HepG2 (cell line): Measurements from ENCODE around the gene EPB41L2. TPM values are rescaled to one million over a fixed set of nuclear protein-coding genes. Genes with fewer than 3 reads are reported as not detected.

ENCODE experiments used
- CEBPZ ChIP-seq: IDR thresholded peaks from 2 replicates; pipeline ENCODE4 v1.6.1; 2012; ENCODE audit warnings: low read length, improper control_type of control experiment
- FOXJ3 ChIP-seq: sonication (generic); formaldehyde crosslinking; IDR thresholded peaks from 2 replicates; pipeline ENCODE4 v1.4.0; 2020; ENCODE audit warnings: missing genetic modification reagents, mild to moderate bottlenecking, borderline replicate concordance
- IRF1 ChIP-seq: sonication (generic); formaldehyde crosslinking; IDR thresholded peaks from 2 replicates; pipeline ENCODE4 v1.4.0; 2020; ENCODE audit warnings: low read depth, mild to moderate bottlenecking, missing genetic modification reagents
- PLRG1 ChIP-seq: fragments of 450-650 bp; conservative IDR thresholded peaks from 2 replicates; pipeline ENCODE4 v1.6.1; 2016
- SIX1 ChIP-seq: sonication (generic); formaldehyde crosslinking; IDR thresholded peaks from 2 replicates; pipeline ENCODE4 v1.4.0; 2020; ENCODE audit warnings: missing genetic modification reagents, borderline replicate concordance
- SNRNP70 ChIP-seq: fragments of 200-400 bp; formaldehyde crosslinking; IDR thresholded peaks from 2 replicates; pipeline ENCODE4 v1.6.1; 2017; ENCODE audit warnings: mild to moderate bottlenecking, low read depth, low read length, moderate library complexity
- SOX13 ChIP-seq, 3 experiments: fragments of 450-650 bp in 1 of 3; sonication (generic) in 1 of 3; formaldehyde crosslinking in 1 of 3; IDR thresholded peaks in 2 of 3; conservative IDR thresholded peaks in 1 of 3; 2 replicates each; pipeline versions ENCODE4 v1.5.0 to v1.6.1; 2016 to 2020; ENCODE audit warnings: antibody characterized with exemption in 1 of 3, mild to moderate bottlenecking in 1 of 3, missing compliant biosample characterization in 1 of 3, missing genetic modification reagents in 1 of 3, moderate library complexity in 1 of 3
- SOX6 ChIP-seq, 2 experiments: fragments of 450-650 bp in 1 of 2; sonication (generic) in 1 of 2; formaldehyde crosslinking in 1 of 2; IDR thresholded peaks; 2 replicates each; pipeline versions ENCODE4 v1.4.0 to v1.6.1; 2017 to 2020; ENCODE audit warnings: antibody characterized with exemption in 1 of 2, mild to moderate bottlenecking in 1 of 2, missing genetic modification reagents in 1 of 2
- TCF12 ChIP-seq, 2 experiments: fragments of 450-650 bp in 1 of 2; sonication (generic) in 1 of 2; formaldehyde crosslinking in 1 of 2; IDR thresholded peaks; 2 replicates each; pipeline versions ENCODE4 v1.6.1 to v1.8.0; 2017 to 2022; ENCODE audit warnings: antibody characterized with exemption in 1 of 2, mild to moderate bottlenecking in 1 of 2, missing genetic modification reagents in 1 of 2, moderate library complexity in 1 of 2
- ZBTB7B ChIP-seq: sonication (generic); formaldehyde crosslinking; IDR thresholded peaks from 2 replicates; pipeline ENCODE4 v1.4.0; 2020; ENCODE audit warnings: missing genetic modification reagents
- ZNF12 ChIP-seq: sonication (generic); formaldehyde crosslinking; IDR thresholded peaks from 2 replicates; pipeline ENCODE4 v1.5.0; 2020; ENCODE audit warnings: missing genetic modification reagents
- ZNF136 ChIP-seq: sonication (generic); formaldehyde crosslinking; IDR thresholded peaks from 2 replicates; pipeline ENCODE4 v1.8.1; 2022; ENCODE audit warnings: low read depth, mild to moderate bottlenecking, moderate library complexity, missing genetic modification reagents
- ZNF263 ChIP-seq: sonication (generic); formaldehyde crosslinking; IDR thresholded peaks from 2 replicates; pipeline ENCODE4 v1.4.0; 2020; ENCODE audit warnings: missing genetic modification reagents
- ZNF772 ChIP-seq: sonication (generic); formaldehyde crosslinking; IDR thresholded peaks from 2 replicates; pipeline ENCODE4 v1.5.0; 2020; ENCODE audit warnings: mild to moderate bottlenecking, missing genetic modification reagents
- ZNF792 ChIP-seq: IDR thresholded peaks from 2 replicates; pipeline ENCODE4 v1.6.1; 2016
- ZNF879 ChIP-seq: sonication (generic); formaldehyde crosslinking; IDR thresholded peaks from 2 replicates; pipeline ENCODE4 v1.8.1; 2023; ENCODE audit warnings: missing genetic modification reagents
- polyA plus RNA-seq, 8 experiments: library from polyadenylated mRNA; depleted of rRNA in 3 of 8; stranded (reverse) in 7 of 8; unstranded in 1 of 8; fragments of >200 nt; fragmentation: Illumina TruSeq in 4 of 8; extraction: Trizol in 4 of 8; gene quantifications; 2 replicates each; pipeline versions ENCODE4 v1.2.1 to v1.2.3, GENCODE V29; 2011 to 2016; ENCODE audit warnings: low read depth in 4 of 8, missing spikeins in 1 of 8, mixed read lengths in 1 of 8; ENCODE audit not compliant: insufficient read depth in 1 of 8
- total RNA-seq, 5 experiments: library from RNA; depleted of rRNA; stranded (reverse); fragments of >200 nt; fragmentation: Illumina TruSeq; extraction: Trizol; gene quantifications; 2 replicates each; pipeline ENCODE4 v1.2.3, GENCODE V29; 2016; ENCODE audit warnings: low read depth in 1 of 5
- TF ChIP-seq, protein P1 (sequence below): sonication (generic); formaldehyde crosslinking; IDR thresholded peaks from 2 replicates; pipeline ENCODE4 v1.4.0; 2020; ENCODE audit warnings: missing genetic modification reagents, low read depth, mild to moderate bottlenecking, borderline replicate concordance
- TF ChIP-seq, protein P2 (sequence below): sonication (generic); formaldehyde crosslinking; IDR thresholded peaks from 2 replicates; pipeline ENCODE4 v1.4.0; 2020; ENCODE audit warnings: mild to moderate bottlenecking, missing genetic modification reagents
- TF ChIP-seq, protein P3 (sequence below): fragments of 450-650 bp; IDR thresholded peaks from 2 replicates; pipeline ENCODE4 v1.6.1; 2016

The EPB41L2 gene
- total and polyA plus RNA-seq, 2 of the 13 experiments (the other 11 are each of a cell fraction or from before 2014, with no cell fraction given) = 41.7 to 56.4 TPM

DNA sequence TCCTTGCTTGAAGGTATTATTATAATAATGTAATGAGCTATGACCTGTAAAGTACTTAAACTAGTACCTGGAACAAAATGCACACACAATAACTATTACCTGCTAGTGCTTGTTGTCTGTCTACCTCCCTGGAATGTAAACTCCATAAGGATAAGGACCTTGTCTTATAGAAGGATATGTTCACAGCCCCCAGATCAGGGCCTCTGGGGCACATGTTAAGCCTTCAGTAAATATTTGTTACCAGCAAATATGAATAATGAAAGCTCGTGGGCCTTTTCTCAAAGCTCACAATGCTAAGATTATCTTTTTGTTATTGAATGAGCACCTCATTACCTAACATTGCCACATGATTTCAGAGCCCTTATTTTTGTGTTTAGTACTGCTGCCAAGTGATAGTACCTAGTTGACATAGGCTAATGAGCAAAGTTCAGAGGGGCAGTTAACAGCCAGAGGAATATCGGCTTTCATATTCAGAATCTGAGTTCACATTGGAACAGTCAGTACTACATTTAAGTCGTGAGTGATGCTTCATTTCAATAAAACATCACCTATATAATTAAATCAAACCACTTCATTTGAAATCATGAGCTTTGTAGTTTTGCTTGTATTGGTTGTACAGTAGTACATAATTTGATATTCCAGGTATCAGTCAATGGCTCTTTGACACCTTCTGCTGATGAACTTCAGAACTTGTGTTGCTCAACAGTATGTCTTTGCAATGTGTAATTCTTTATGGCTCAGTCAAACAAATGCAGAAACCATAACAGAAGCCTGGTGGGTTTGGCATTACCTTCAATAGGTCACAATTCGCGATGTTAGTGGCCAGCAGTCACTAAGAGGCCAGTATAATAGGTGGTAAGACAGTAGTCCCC is 247.6 kb downstream of the EPB41L2 start (continued):
- TF ChIP-seq IRF1 (CRISPR knock-in tag) = no peak
- TF ChIP-seq SNRNP70 = no peak
- TF ChIP-seq, protein P1, sequence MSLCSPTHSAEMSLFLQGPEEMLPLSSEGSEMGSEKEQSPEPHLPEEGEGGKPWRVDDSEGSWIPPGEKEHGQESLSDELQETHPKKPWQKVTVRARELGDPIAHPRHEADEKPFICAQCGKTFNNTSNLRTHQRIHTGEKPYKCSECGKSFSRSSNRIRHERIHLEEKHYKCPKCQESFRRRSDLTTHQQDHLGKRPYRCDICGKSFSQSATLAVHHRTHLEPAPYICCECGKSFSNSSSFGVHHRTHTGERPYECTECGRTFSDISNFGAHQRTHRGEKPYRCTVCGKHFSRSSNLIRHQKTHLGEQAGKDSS (CRISPR knock-in tag) = peak; percentile 67
- no peak for TF ChIP-seq ZNF263
- TF ChIP-seq, protein P2, sequence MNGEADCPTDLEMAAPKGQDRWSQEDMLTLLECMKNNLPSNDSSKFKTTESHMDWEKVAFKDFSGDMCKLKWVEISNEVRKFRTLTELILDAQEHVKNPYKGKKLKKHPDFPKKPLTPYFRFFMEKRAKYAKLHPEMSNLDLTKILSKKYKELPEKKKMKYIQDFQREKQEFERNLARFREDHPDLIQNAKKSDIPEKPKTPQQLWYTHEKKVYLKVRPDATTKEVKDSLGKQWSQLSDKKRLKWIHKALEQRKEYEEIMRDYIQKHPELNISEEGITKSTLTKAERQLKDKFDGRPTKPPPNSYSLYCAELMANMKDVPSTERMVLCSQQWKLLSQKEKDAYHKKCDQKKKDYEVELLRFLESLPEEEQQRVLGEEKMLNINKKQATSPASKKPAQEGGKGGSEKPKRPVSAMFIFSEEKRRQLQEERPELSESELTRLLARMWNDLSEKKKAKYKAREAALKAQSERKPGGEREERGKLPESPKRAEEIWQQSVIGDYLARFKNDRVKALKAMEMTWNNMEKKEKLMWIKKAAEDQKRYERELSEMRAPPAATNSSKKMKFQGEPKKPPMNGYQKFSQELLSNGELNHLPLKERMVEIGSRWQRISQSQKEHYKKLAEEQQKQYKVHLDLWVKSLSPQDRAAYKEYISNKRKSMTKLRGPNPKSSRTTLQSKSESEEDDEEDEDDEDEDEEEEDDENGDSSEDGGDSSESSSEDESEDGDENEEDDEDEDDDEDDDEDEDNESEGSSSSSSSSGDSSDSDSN = no peak
- TF ChIP-seq CEBPZ = no peak
- TF ChIP-seq ZNF772 (CRISPR knock-in tag) = peak; percentile 59; the same call in 1 of the 2 replicates
- peak; percentile 63; the same call in 1 of the 2 replicates for TF ChIP-seq ZBTB7B (CRISPR knock-in tag)
- TF ChIP-seq ZNF136 (CRISPR knock-in tag) = no peak
- no peak for TF ChIP-seq SOX6 (IDR thresholded peaks at IDR 0.05)
- peak; percentile 100 for TF ChIP-seq SOX6 (CRISPR knock-in tag; IDR thresholded peaks at IDR 0.05)
- no peak for TF ChIP-seq TCF12 (IDR thresholded peaks at IDR 0.05)
- TF ChIP-seq TCF12 (CRISPR knock-in tag; IDR thresholded peaks at IDR 0.05) = peak; percentile 97; the same call in 1 of the 2 replicates
- TF ChIP-seq, protein P3, sequence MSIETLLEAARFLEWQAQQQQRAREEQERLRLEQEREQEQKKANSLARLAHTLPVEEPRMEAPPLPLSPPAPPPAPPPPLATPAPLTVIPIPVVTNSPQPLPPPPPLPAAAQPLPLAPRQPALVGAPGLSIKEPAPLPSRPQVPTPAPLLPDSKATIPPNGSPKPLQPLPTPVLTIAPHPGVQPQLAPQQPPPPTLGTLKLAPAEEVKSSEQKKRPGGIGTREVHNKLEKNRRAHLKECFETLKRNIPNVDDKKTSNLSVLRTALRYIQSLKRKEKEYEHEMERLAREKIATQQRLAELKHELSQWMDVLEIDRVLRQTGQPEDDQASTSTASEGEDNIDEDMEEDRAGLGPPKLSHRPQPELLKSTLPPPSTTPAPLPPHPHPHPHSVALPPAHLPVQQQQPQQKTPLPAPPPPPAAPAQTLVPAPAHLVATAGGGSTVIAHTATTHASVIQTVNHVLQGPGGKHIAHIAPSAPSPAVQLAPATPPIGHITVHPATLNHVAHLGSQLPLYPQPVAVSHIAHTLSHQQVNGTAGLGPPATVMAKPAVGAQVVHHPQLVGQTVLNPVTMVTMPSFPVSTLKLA = peak; percentile 63
- peak; percentile 97 for TF ChIP-seq SIX1 (CRISPR knock-in tag)
- TF ChIP-seq SOX13 (IDR thresholded peaks at IDR 0.05) = peak; percentile 96
- TF ChIP-seq SOX13 (CRISPR knock-in tag; conservative IDR thresholded peaks at IDR 0.05 in 1 of 2, IDR thresholded peaks at IDR 0.05 in 1 of 2) = peak in 1 of 2 experiments; percentile 99; a peak in 2 of 4 replicates
- peak; percentile 31; the same call in 1 of the 2 replicates for TF ChIP-seq ZNF12 (CRISPR knock-in tag)
- peak; percentile 99 for TF ChIP-seq ZNF792 (CRISPR knock-in tag)
- TF ChIP-seq PLRG1 = no peak
- TF ChIP-seq ZNF879 (CRISPR knock-in tag) = no peak
- peak; percentile 100 for TF ChIP-seq FOXJ3 (CRISPR knock-in tag)
